AG10803 (cell line): Measurements from ENCODE around the gene PEA15.

Source experiments
- DNase-seq: peaks from one replicate; pipeline ENCODE4 v3.0.0; 2010; ENCODE audit warnings: low read depth
- H3K4me3 ChIP-seq: 2 replicates; pipeline ENCODE4 v1.5.1; 2011; ENCODE audit warnings: mild to moderate bottlenecking, low read length, control low read depth
- TF ChIP-seq, protein P1 (sequence below): conservative IDR thresholded peaks from 2 replicates; pipeline ENCODE4 v1.5.1; 2011; ENCODE audit warnings: mild to moderate bottlenecking, low read length, control low read depth, inconsistent platforms

The PEA15 gene

DNA sequence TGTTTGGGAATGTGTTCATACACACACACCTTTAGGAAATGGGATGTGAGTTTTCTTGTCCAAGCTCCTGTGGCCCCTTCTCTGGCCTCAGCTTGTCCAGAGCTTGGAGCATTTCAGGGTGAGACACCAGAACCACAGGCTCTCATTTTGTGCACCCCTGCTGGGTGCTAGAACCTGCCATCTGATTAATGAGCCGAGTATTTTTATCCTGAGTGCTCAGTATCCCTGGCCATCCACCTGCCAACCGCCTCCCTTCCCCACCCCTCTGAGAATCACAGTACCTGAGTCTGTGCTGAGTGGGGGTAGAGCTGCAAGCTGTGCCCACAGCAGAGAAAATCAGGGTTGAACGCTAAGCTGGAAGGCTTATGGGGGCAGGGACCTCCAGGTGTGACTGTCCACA, 13.4 kb upstream of the PEA15 start:
- DNase-seq, result no peak
- H3K4me3 ChIP-seq, result no peak overlapping the region
- TF ChIP-seq, protein P1, sequence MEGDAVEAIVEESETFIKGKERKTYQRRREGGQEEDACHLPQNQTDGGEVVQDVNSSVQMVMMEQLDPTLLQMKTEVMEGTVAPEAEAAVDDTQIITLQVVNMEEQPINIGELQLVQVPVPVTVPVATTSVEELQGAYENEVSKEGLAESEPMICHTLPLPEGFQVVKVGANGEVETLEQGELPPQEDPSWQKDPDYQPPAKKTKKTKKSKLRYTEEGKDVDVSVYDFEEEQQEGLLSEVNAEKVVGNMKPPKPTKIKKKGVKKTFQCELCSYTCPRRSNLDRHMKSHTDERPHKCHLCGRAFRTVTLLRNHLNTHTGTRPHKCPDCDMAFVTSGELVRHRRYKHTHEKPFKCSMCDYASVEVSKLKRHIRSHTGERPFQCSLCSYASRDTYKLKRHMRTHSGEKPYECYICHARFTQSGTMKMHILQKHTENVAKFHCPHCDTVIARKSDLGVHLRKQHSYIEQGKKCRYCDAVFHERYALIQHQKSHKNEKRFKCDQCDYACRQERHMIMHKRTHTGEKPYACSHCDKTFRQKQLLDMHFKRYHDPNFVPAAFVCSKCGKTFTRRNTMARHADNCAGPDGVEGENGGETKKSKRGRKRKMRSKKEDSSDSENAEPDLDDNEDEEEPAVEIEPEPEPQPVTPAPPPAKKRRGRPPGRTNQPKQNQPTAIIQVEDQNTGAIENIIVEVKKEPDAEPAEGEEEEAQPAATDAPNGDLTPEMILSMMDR, result no peak

DNA sequence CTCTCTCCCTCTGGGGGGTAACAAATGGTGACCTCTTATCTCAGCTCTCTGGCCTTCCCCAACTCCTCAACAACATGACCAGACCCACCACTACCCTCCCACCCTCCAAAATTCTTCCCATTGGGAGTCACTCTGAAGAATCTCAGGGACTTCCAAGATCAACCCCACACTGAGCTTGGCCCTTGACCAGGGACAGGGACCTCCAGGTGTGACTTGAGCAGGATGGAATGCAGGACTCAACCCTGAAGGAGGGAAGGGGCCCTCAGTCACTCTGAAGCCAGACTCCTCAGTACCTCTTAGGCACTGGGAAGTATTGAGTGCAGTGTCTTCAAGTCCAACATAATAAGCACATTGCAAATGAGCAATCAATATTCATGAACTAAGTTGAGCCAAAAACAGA, 12.9 kb upstream of the PEA15 start:
- H3K4me3 ChIP-seq, result no peak overlapping the region
- DNase-seq, result no peak
- TF ChIP-seq, protein P1, result no peak

DNA sequence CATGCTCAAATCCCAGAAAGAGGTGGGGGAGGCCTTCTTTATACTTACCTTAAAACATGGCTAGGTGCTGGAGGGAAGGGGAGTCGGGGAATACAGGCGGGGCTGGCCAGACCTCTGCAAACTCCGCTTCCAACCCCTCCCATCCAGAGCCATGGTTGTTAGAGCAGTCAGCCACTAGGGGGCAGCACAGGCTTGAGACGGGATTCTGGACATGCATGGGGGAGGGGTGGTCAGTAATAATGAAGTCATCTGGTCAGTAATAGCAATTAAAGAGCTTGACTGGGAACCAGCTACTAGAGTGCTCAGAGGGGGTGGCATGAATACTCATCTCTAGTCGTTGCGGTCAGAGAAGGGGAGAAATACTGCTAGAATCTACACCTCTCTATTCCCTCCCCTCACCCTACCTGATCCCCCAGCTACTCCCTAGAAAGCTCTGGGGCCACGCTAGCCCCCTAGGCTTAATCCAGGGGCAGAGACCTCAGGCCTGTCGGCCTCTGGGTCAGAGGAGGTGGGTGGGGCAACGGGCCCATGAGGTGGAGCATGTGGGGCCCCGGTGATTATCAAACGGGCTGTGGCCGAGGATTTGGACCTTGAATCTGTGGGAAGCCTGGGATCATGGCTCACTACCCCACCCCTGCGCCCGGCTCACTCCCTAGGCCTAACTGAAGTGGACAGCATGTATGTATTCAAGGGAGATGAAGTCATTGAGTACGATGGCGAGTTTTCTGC, 11.9 kb upstream of the PEA15 start:
- peak; percentile 82 for DNase-seq
- no peak overlapping the region for H3K4me3 ChIP-seq
- TF ChIP-seq, protein P1, result peak; percentile 95

DNA sequence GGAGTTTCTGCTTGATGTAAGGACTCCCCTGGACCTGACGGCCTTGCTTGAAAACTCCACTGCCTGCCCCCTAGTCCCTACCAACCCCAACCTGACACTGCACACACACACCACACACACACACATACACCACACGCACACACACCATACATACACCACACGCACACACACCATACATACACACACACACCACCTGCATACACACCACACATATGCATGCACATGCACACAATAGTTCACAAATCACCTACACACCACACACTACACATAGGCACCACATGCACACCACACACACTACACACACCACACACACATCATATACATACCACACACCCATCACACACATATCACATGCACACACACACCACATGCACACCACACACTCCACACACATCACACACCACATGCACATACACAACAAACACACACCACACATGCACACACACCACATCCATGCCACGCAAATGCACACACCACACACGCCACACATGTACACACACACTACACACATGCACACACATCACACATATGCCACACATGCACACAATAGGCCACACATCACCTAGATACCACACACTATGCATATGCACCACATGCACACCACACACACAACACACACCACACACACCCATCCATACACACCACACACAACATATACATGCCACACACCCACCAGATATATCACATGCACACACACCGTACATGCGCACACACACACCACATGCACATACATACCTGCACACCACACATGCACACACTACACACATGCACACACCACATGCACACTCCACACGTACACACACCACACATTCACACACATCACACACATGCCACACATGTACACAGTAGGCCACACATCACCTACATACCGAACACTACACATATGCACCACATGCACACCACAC, 11.1 kb upstream of the PEA15 start:
- no peak overlapping the region for H3K4me3 ChIP-seq
- no peak for DNase-seq
- TF ChIP-seq, protein P1, result no peak

DNA sequence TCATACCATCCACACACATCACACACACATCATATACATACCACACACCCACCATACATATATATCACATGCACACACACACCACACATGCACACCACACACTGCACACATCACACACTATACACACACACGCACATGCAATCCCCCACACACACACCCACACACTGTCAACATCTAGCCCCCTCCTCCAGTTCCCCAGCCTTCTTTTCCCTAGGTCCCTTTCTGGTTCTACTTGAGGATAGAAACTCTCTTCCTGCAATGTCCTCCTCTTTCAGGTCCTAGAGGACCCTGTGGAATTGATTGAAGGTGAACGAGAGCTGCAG, 10.5 kb upstream of the PEA15 start:
- H3K4me3 ChIP-seq, result no peak overlapping the region
- TF ChIP-seq, protein P1, result no peak
- no peak for DNase-seq

DNA sequence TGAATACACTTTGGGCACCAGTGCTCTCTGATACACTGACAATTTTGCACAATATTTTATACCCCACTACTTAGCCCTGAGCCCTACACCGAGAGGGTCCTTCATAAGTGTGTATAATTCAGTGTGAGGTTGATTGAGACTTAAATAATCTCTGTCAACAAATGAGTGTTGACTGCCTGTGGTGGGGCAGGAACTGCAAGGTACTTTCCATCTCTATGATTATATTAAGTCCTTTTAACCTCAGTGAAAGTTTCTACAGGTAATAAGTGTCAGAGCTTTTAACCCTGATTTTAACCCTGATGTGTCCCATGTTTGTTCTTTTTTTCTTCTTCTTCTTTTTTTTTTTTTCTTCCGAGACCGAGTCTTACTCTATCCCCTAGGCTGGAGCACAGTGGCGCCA, 9.0 kb upstream of the PEA15 start:
- TF ChIP-seq, protein P1, result no peak
- no peak overlapping the region for H3K4me3 ChIP-seq
- no peak for DNase-seq

DNA sequence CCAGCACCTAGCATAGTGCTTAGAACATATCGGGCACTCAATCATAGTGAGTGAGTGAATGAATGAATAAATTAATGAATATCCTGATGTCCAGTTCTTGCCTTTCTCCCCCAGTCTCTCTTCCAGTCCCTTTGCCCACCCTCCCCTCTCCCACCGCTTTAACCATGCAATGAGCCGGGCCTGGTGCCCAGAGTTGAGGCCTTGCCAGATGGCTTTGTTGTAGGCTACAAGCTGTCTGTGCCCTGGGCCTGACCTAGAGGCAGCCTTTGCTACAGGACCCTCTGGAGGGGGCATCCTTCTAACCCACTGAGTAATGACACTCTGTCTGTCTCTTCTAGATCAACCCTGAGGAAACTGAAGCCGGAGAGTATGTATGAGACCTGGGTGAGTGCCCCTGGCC, 8.0 kb upstream of the PEA15 start:
- DNase-seq, result no peak
- TF ChIP-seq, protein P1, result no peak
- no peak overlapping the region for H3K4me3 ChIP-seq
